ENCODE data around the gene FOXF1.

DNA sequence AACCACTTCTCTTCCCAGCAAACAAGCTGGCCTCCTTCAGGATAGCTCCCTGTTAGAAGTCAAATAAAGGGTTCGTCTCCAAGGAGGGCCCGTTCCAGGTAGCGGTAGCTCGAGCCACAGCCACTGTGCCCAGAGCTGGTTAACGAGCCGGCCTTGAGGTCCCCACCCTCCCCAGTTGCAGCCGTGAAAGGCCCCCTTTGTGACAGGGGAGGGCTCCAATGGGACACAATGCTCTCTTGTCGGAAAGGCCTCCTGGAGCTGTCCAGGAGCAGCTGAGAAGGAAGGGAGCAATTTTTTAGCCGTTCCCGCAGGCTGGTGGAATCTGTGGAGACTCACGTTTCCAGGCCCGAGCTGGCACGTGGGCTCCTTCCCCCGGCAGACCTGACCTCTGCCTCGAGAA lies 29.9 kb upstream of the FOXF1 start:
- TF ChIP-seq EP300 (IDR thresholded peaks at IDR 0.05) = no peak
- no peak for TF ChIP-seq POLR2A (IDR thresholded peaks at IDR 0.05)
